ENCODE results near the gene NRXN2. TPM values are rescaled to one million over a fixed set of nuclear protein-coding genes. Genes with fewer than 3 reads are reported as not detected.
A peak's percentile ranks its signal among the peaks of the same experiment; 100 is the strongest.

NRXN2 gene
- total RNA-seq, 1 donor from 2014 or later: 0.72 TPM

GRCh38 chr11:64687643-64688533 lies 35.1 kb downstream of the NRXN2 start:
- H3K4me3 ChIP-seq: peak overlapping the region; percentile 44
- no peaks in the 10 kb centered on the region for H3K9me3 ChIP-seq
- H3K27ac ChIP-seq: peak overlapping the region; percentile 63
- peak; percentile 2 for ATAC-seq
- no peak for TF ChIP-seq CTCF (IDR thresholded peaks at IDR 0.05)
- peak; percentile 56 for DNase-seq
- H3K4me1 ChIP-seq: peaks cover 8% of the 10 kb centered on the region
- no peaks in the 10 kb centered on the region for H3K36me3 ChIP-seq
- intact Hi-C loops (cut with DNase I): no loop called here
- peaks cover 8% of the 10 kb centered on the region for H3K27me3 ChIP-seq

- Histone ChIP-seq H3K27ac (no peak overlapping the region), H3K4me3 (no peak overlapping the region), H3K27me3 (peaks cover 2% of the 10 kb centered on the region), H3K36me3 (no peaks in the 10 kb centered on the region), H3K4me1 (peaks cover 8% of the 10 kb centered on the region), H3K9me3 (no peaks in the 10 kb centered on the region)
- ATAC-seq: no peak
- intact Hi-C loops (cut with DNase I): no loop called here
- DNase-seq: peak; percentile 63
- TF ChIP-seq CTCF (IDR thresholded peaks at IDR 0.05): no peak
Measured at GRCh38 chr11:64687204-64687603, 35.8 kb downstream of the NRXN2 start.

GRCh38 chr11:64686466-64687170 lies 36.4 kb downstream of the NRXN2 start:
- H3K4me1 ChIP-seq: peaks cover 8% of the 10 kb centered on the region
- no peaks in the 10 kb centered on the region for H3K27me3 ChIP-seq
- DNase-seq (peak; percentile 53), ATAC-seq (no peak)
- intact Hi-C loops (cut with DNase I): no loop called here
- no peak for TF ChIP-seq CTCF (IDR thresholded peaks at IDR 0.05)
- H3K36me3 ChIP-seq: no peaks in the 10 kb centered on the region
- H3K9me3 ChIP-seq: no peaks in the 10 kb centered on the region
- no peak overlapping the region for H3K4me3 ChIP-seq
- H3K27ac ChIP-seq: no peak overlapping the region

- no peak overlapping the region for H3K4me3 ChIP-seq
- no peaks in the 10 kb centered on the region for H3K27me3 ChIP-seq
- no peak overlapping the region for H3K27ac ChIP-seq
- DNase-seq (peak; percentile 60), ATAC-seq (no peak)
- H3K4me1 ChIP-seq: peaks cover 8% of the 10 kb centered on the region
- H3K9me3 ChIP-seq: no peaks in the 10 kb centered on the region
- H3K36me3 ChIP-seq: no peaks in the 10 kb centered on the region
- TF ChIP-seq CTCF (IDR thresholded peaks at IDR 0.05): no peak
- intact Hi-C loops (cut with DNase I): no loop called here
Measured at GRCh38 chr11:64685536-64685935, 37.5 kb downstream of the NRXN2 start.

GRCh38 chr11:64684357-64684756 lies 38.6 kb downstream of the NRXN2 start:
- DNase-seq (peak; percentile 6), ATAC-seq (no peak)
- intact Hi-C loops (cut with DNase I): no loop called here
- Histone ChIP-seq H3K27ac (no peak overlapping the region), H3K4me1 (peaks cover 8% of the 10 kb centered on the region), H3K9me3 (no peaks in the 10 kb centered on the region), H3K4me3 (no peak overlapping the region), H3K27me3 (no peaks in the 10 kb centered on the region), H3K36me3 (no peaks in the 10 kb centered on the region)
- TF ChIP-seq CTCF (IDR thresholded peaks at IDR 0.05): no peak
